Heart right ventricle (tissue), 16 donors: Measurements from ENCODE around the gene HIPK3. TPM values are rescaled to one million over a fixed set of nuclear protein-coding genes. Genes with fewer than 3 reads are reported as not detected.
A peak's percentile ranks its signal among the peaks of the same experiment; 100 is the strongest.

Source experiments
- ATAC-seq, 8 donors: fragments of 200-7000 bp; cut with Tn5 transposase; one replicate each; pipeline ENCODE4 v1.9.1; 2020; ENCODE audit warnings: mild to moderate bottlenecking in 8 of 8, moderate library complexity in 8 of 8, moderate number of reproducible peaks in 1 of 8
- DNase-seq, 2 donors: peaks; one replicate each; pipeline ENCODE4 v3.0.0-alpha.2; 2020
- H3K27ac ChIP-seq, 10 donors: fragments of 200-600 bp; sonication (generic) in 2 of 10; one replicate each; pipeline versions ENCODE4 v1.5.0 to v1.8.0; 2020 to 2022; ENCODE audit warnings: mild to moderate bottlenecking in 3 of 10
- H3K27me3 ChIP-seq, 7 donors: fragments of 200-600 bp; one replicate each; pipeline ENCODE4 v1.8.0; 2021 to 2022; ENCODE audit warnings: mild to moderate bottlenecking in 2 of 7
- H3K36me3 ChIP-seq, 9 donors: fragments of 200-600 bp; sonication (generic) in 1 of 9; one replicate each; pipeline versions ENCODE4 v1.5.0 to v1.8.0; 2020 to 2022; ENCODE audit warnings: mild to moderate bottlenecking in 2 of 9
- H3K4me1 ChIP-seq, 9 donors: fragments of 200-600 bp; sonication (generic) in 1 of 9; one replicate each; pipeline versions ENCODE4 v1.5.0 to v1.8.0; 2020 to 2022; ENCODE audit warnings: mild to moderate bottlenecking in 4 of 9
- H3K4me3 ChIP-seq, 10 donors: fragments of 200-600 bp; sonication (generic) in 2 of 10; one replicate each; pipeline versions ENCODE4 v1.5.0 to v1.8.0; 2020 to 2022; ENCODE audit warnings: mild to moderate bottlenecking in 7 of 10, moderate library complexity in 2 of 10
- H3K9me3 ChIP-seq, 11 donors: fragments of 200-600 bp in 10 of 11; sonication (generic) in 2 of 11; one replicate each; pipeline versions ENCODE4 v1.5.0 to v1.8.0; 2013 to 2022; ENCODE audit warnings: mild to moderate bottlenecking in 2 of 11, control low read depth in 1 of 11, moderate library complexity in 1 of 11
- CTCF ChIP-seq, 9 donors: fragments of 200-600 bp; sonication (generic) in 2 of 9; IDR thresholded peaks; one replicate each; pipeline versions ENCODE4 v1.5.0 to v1.8.0; 2021 to 2022; ENCODE audit warnings: antibody characterized with exemption in 9 of 9, mild to moderate bottlenecking in 5 of 9, moderate library complexity in 1 of 9
- WGBS, 2 donors: extraction: QIAGEN DNeasy Blood & Tissue Kit; methylation state at CpG; one replicate each; pipeline ENCODE4 v1.1.7; 2013; ENCODE audit warnings: inconsistent platforms in 1 of 2; 5-methylcytosine and 5-hydroxymethylcytosine counted together
- intact Hi-C, 10 donors: fragments of 100-400 bp; cut with DNase I; formaldehyde crosslinking; loops; one replicate each; pipeline versions ENCODE4 v1.11.1 to v1.14.2; 2022
- polyA plus RNA-seq, 2 donors: library from polyadenylated mRNA; stranded (reverse); fragments of 200-250 nt; gene quantifications; one replicate each; pipeline ENCODE4 v1.2.3, GENCODE V29; 2013
- total RNA-seq, 10 donors: library from RNA; stranded (reverse); fragmentation: NEBNext Ultra II Directional in 3 of 10; extraction: Animal tissue kit (Norgen Biotek cat#: 25700) in 3 of 10; gene quantifications; one replicate each; pipeline versions ENCODE4 v1.2.1 to v1.2.4, GENCODE V29; 2021 to 2023
- donor health status: Arrhythmogenic right ventricular cardiomyopathy.
- donor health status: ischemic (EF 13 %, LVEDD 7.1; RV severe dilation, severe dysfunction).
- donor health status: healthy with polysubstance abuse.
- donor health status: DM: no; HTN: yes; CAD: no.
- donor health status: DM: no; HTN: no; CAD: no.
- donor health status: ischemic (EF 25% LVEDD 6.9; RV normal size, moderate dysfunction).
- donor health status: ischemic (EF 25% LVEDD 5.7; RV mildly dilated, moderate dysfunction).
- donor health status: healthy.
- donor health status: DM: yes; HTN: yes; CAD: no.
- donor health status: Ischemic cardiomyopathy.
- donor health status: ischemic (EF 35%, LVEDD 5.7; RV mildly dilated, moderate dysfunction).
- donor health status: nonischemic (EF 11% LVEDD 7.7; RV severe dilation, severe dysfunction).
- donor health status: DM: yes; HTN: yes; CAD: no.
- donor health status: PGD.
- donor health status: ischemic (EF 29% LVEDD 5.4; RV normal size, mild dysfunction).
- donor health status: nonischemic (EF 23%, LVEDD 6.1; RV moderate dilation, normal function).

The HIPK3 gene
- total and polyA plus RNA-seq, 12 donors = 15.9 to 334 (median 276) TPM

- Histone ChIP-seq H3K4me3 (no peak overlapping the region), H3K9me3 (no peaks in the 10 kb centered on the region), H3K27me3 (no peaks in the 10 kb centered on the region), H3K36me3 (no peaks in the 10 kb centered on the region), H3K27ac (peak overlapping the region in 6 of 10 donors; percentile 0 to 54 (median 5)), H3K4me1 (peaks cover 5 to 90% (median 83%) of the 10 kb centered on the region in 9 donors)
- no peak for DNase-seq
- peak in 1 of 8 donors; percentile 19 for ATAC-seq
- 43 to 55% methylated on average over 4 of the region's 4 CpGs for WGBS, 2 donors
- TF ChIP-seq CTCF (IDR thresholded peaks at IDR 0.05) = no peak
- intact Hi-C loops = loop anchor here in 1 of 10 donors (10.0 kb wide), 1 partner anchor 446 kb away; no protein-coding TSS in a partner anchor
Observed at GRCh38 chr11:33268945-33269540, 11.9 kb downstream of the HIPK3 start.

- intact Hi-C loops = loop anchor here in 1 of 10 donors (10.0 kb wide), 1 partner anchor 445 kb away; no protein-coding TSS in a partner anchor
- peak overlapping the region in 6 of 10 donors; percentile 2 to 54 (median 5) for H3K27ac ChIP-seq
- H3K4me3 ChIP-seq = no peak overlapping the region
- H3K9me3 ChIP-seq = no peaks in the 10 kb centered on the region
- ATAC-seq = no peak
- H3K27me3 ChIP-seq = no peaks in the 10 kb centered on the region
- H3K36me3 ChIP-seq = no peaks in the 10 kb centered on the region
- DNase-seq = no peak
- TF ChIP-seq CTCF (IDR thresholded peaks at IDR 0.05) = no peak
- H3K4me1 ChIP-seq = peaks cover 5 to 90% (median 83%) of the 10 kb centered on the region in 9 donors
- WGBS, 2 donors = 76 to 83% methylated on average over 6 of the region's 6 CpGs
Observed at GRCh38 chr11:33269822-33270221, 12.6 kb downstream of the HIPK3 start.

GRCh38 chr11:33271059-33271458 is 13.9 kb downstream of the HIPK3 start:
- H3K4me1 ChIP-seq = peaks cover 8 to 90% (median 83%) of the 10 kb centered on the region in 9 donors
- no peaks in the 10 kb centered on the region for H3K27me3 ChIP-seq
- H3K9me3 ChIP-seq = no peaks in the 10 kb centered on the region
- DNase-seq (no peak), ATAC-seq (no peak)
- no peak overlapping the region for H3K27ac ChIP-seq
- no peak for TF ChIP-seq CTCF (IDR thresholded peaks at IDR 0.05)
- intact Hi-C loops = no loop called here
- H3K4me3 ChIP-seq = no peak overlapping the region
- no peaks in the 10 kb centered on the region for H3K36me3 ChIP-seq
- 73 to 87% methylated on average over 3 of the region's 3 CpGs for WGBS, 2 donors

GRCh38 chr11:33272338-33273107 is 15.3 kb downstream of the HIPK3 start:
- H3K27ac ChIP-seq = peak overlapping the region in 2 of 10 donors; percentile 13 to 21
- no peaks in the 10 kb centered on the region for H3K9me3 ChIP-seq
- no peak overlapping the region for H3K4me3 ChIP-seq
- 67 to 68% methylated on average over 11 to 13 of the region's 13 CpGs for WGBS, 2 donors
- H3K36me3 ChIP-seq = no peaks in the 10 kb centered on the region
- intact Hi-C loops = no loop called here
- TF ChIP-seq CTCF (IDR thresholded peaks at IDR 0.05) = no peak
- H3K27me3 ChIP-seq = no peaks in the 10 kb centered on the region
- no peak for DNase-seq
- H3K4me1 ChIP-seq = peaks cover 4 to 91% (median 83%) of the 10 kb centered on the region in 9 donors
- peak in 1 of 8 donors; percentile 51 for ATAC-seq
